Colonic mucosa (tissue), 4 donors: Measurements from ENCODE around the gene LBHD2. TPM values are rescaled to one million over a fixed set of nuclear protein-coding genes. Genes with fewer than 3 reads are reported as not detected.
A peak's percentile ranks its signal among the peaks of the same experiment; 100 is the strongest.

Experiments
- DNase-seq: peaks from one replicate; pipeline ENCODE4 v3.0.0-alpha.2; 2020
- H3K27ac ChIP-seq: fragments of 200-600 bp; one replicate; pipeline ENCODE4 v1.8.0; 2021
- H3K27me3 ChIP-seq: fragments of 200-600 bp; one replicate; pipeline ENCODE4 v1.8.0; 2021
- H3K36me3 ChIP-seq: fragments of 200-600 bp; one replicate; pipeline ENCODE4 v1.8.0; 2021
- H3K4me1 ChIP-seq: fragments of 200-600 bp; one replicate; pipeline ENCODE4 v1.8.0; 2021; ENCODE audit warnings: mild to moderate bottlenecking
- H3K4me3 ChIP-seq: fragments of 200-600 bp; one replicate; pipeline ENCODE4 v1.8.0; 2021
- H3K9ac ChIP-seq, 2 donors: one replicate each; pipeline ENCODE4 v1.7.0; 2013; ENCODE audit warnings: control low read depth in 2 of 2, low read depth in 2 of 2, low read length in 2 of 2
- H3K9me3 ChIP-seq: fragments of 200-600 bp; one replicate; pipeline ENCODE4 v1.8.0; 2021
- CTCF ChIP-seq: fragments of 200-600 bp; IDR thresholded peaks from one replicate; pipeline ENCODE4 v1.8.0; 2022; ENCODE audit warnings: antibody characterized with exemption, mild to moderate bottlenecking
- intact Hi-C: fragments of 100-400 bp; cut with DNase I; formaldehyde crosslinking; loops from one replicate; pipeline ENCODE4 v1.14.1; 2022
- total RNA-seq, 2 donors: library from RNA; stranded (reverse); fragmentation: NEBNext Ultra II Directional in 1 of 2; extraction: Animal tissue kit (Norgen Biotek cat#: 25700) in 1 of 2; gene quantifications; one replicate each; pipeline ENCODE4 v1.2.1, GENCODE V29; 2021
- donor health status: healthy.
- donor health status: DM: no; HTN: no; CAD: no.
- donor health status: DM: no; HTN: no; CAD: no.

Gene LBHD2
- total RNA-seq, 2 donors from 2014 or later, result not detected

- Histone ChIP-seq H3K9me3 (no peaks in the 10 kb centered on the region), H3K4me1 (peaks cover 20% of the 10 kb centered on the region), H3K4me3 (no peak overlapping the region), H3K9ac (peak overlapping the region; percentile 5 to 24), H3K27me3 (peaks cover 4% of the 10 kb centered on the region), H3K36me3 (no peaks in the 10 kb centered on the region), H3K27ac (no peak overlapping the region)
- intact Hi-C loops, result no loop called here
- TF ChIP-seq CTCF, result no peak
- no peak for DNase-seq
Observed at GRCh38 chr14:103090481-103091020, 6.5 kb downstream of the LBHD2 start.

GRCh38 chr14:103091041-103091882, 7.3 kb downstream of the LBHD2 start:
- Histone ChIP-seq H3K27ac (no peak overlapping the region), H3K9ac (peak overlapping the region; percentile 51 to 54), H3K36me3 (no peaks in the 10 kb centered on the region), H3K27me3 (no peaks in the 10 kb centered on the region), H3K9me3 (no peaks in the 10 kb centered on the region), H3K4me1 (peaks cover 20% of the 10 kb centered on the region), H3K4me3 (peak overlapping the region; percentile 48)
- intact Hi-C loops, result no loop called here
- peak; percentile 52 for TF ChIP-seq CTCF
- peak; percentile 82 for DNase-seq

GRCh38 chr14:103091883-103092222, 7.8 kb downstream of the LBHD2 start:
- TF ChIP-seq CTCF, result no peak
- peak overlapping the region; percentile 51 to 54 for H3K9ac ChIP-seq
- H3K4me3 ChIP-seq, result peak overlapping the region; percentile 48
- no peak overlapping the region for H3K27ac ChIP-seq
- H3K4me1 ChIP-seq, result peaks cover 20% of the 10 kb centered on the region
- intact Hi-C loops, result no loop called here
- H3K27me3 ChIP-seq, result no peaks in the 10 kb centered on the region
- H3K36me3 ChIP-seq, result no peaks in the 10 kb centered on the region
- H3K9me3 ChIP-seq, result no peaks in the 10 kb centered on the region
- DNase-seq, result no peak

GRCh38 chr14:103093856-103094405, 9.9 kb downstream of the LBHD2 start:
- H3K9ac ChIP-seq, result peak overlapping the region; percentile 54 to 82

More at GRCh38 chr14:103093856-103094405, 9.9 kb downstream of the LBHD2 start:
- Histone ChIP-seq H3K4me1 (peaks cover 20% of the 10 kb centered on the region), H3K9me3 (no peaks in the 10 kb centered on the region), H3K4me3 (peak overlapping the region; percentile 24), H3K36me3 (no peaks in the 10 kb centered on the region), H3K27me3 (no peaks in the 10 kb centered on the region), H3K27ac (peak overlapping the region; percentile 81)
- DNase-seq, result no peak
- intact Hi-C loops, result no loop called here
- TF ChIP-seq CTCF, result no peak
